ENCODE measurements around the gene TRPV4.

DNA sequence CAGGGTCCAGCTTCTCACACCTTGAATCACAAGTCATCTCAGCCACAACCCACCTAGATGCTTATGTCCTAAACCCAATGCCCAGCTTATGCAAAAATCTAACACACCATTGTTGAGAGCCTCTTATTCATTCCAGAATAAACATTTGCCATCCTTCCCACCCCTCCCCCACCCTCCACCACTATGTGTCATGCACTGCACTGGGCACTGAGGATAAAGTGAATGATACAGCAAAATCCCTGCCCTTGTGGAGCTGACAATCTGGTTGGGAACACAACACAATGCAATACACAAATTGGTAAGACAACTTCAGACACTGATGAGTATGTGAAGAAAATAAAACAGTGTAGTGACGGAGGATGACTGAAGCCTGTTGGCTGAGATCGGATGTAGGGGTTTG, 48.6 kb upstream of the TRPV4 start:
- TF ChIP-seq, protein P1, sequence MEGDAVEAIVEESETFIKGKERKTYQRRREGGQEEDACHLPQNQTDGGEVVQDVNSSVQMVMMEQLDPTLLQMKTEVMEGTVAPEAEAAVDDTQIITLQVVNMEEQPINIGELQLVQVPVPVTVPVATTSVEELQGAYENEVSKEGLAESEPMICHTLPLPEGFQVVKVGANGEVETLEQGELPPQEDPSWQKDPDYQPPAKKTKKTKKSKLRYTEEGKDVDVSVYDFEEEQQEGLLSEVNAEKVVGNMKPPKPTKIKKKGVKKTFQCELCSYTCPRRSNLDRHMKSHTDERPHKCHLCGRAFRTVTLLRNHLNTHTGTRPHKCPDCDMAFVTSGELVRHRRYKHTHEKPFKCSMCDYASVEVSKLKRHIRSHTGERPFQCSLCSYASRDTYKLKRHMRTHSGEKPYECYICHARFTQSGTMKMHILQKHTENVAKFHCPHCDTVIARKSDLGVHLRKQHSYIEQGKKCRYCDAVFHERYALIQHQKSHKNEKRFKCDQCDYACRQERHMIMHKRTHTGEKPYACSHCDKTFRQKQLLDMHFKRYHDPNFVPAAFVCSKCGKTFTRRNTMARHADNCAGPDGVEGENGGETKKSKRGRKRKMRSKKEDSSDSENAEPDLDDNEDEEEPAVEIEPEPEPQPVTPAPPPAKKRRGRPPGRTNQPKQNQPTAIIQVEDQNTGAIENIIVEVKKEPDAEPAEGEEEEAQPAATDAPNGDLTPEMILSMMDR (IDR thresholded peaks at IDR 0.05): no peak
- no peak for TF ChIP-seq POLR2A (IDR thresholded peaks at IDR 0.05)

Data from uterus (tissue), 2 donors.